ENCODE measurements around the gene SGK2. TPM values are rescaled to one million over a fixed set of nuclear protein-coding genes. Genes with fewer than 3 reads are reported as not detected.

Gene SGK2
- total and polyA plus RNA-seq, 9 of the 15 experiments (the other 6 are each of a cell fraction or from before 2014, with no cell fraction given): 0.07 to 0.31 (median 0.15) TPM; not detected in 2

Other genes with a start within 250 kb of the SGK2 start
- gene SRSF6, start 101.1 kb upstream of the SGK2 start, total RNA-seq (2014; rRNA removed): 52.4 and 55.6 TPM in 2 replicates
- gene SRSF6, start 101.1 kb upstream of the SGK2 start, total RNA-seq (2014; rRNA removed; fragmentation: Illumina TruSeq; extraction: Trizol): 73.1 and 81.5 TPM in 2 replicates
- gene SRSF6, start 101.1 kb upstream of the SGK2 start, total RNA-seq (2015; rRNA removed; fragmentation: Illumina TruSeq; extraction: Trizol): 78.8 and 80.4 TPM in 2 replicates
- 140 and 141 TPM in 2 replicates for gene SRSF6, start 101.1 kb upstream of the SGK2 start, total RNA-seq (2021)
- 86.1 and 138 TPM in 2 replicates for gene SRSF6, start 101.1 kb upstream of the SGK2 start, polyA plus RNA-seq (2011; rRNA removed)
- gene SRSF6, start 101.1 kb upstream of the SGK2 start, polyA plus RNA-seq (2014; fragmentation: Illumina TruSeq; extraction: Trizol): 101 and 117 TPM in 2 replicates
- 100 to 1,000 TPM; 148 to 165 TPM for gene SRSF6, start 101.1 kb upstream of the SGK2 start, polyA plus RNA-seq (2014; fragmentation: Nextera tagmentation; extraction: Ambion mirVana)
- gene SRSF6, start 101.1 kb upstream of the SGK2 start, polyA plus RNA-seq (2014; rRNA removed): 86.5 and 91.3 TPM in 2 replicates
- 5.5 and 6.2 TPM in 2 replicates for gene L3MBTL1, start 51.3 kb upstream of the SGK2 start, total RNA-seq (2014; rRNA removed)
- gene L3MBTL1, start 51.3 kb upstream of the SGK2 start, total RNA-seq (2014; rRNA removed; fragmentation: Illumina TruSeq; extraction: Trizol): 3.4 and 4.1 TPM in 2 replicates
- gene L3MBTL1, start 51.3 kb upstream of the SGK2 start, total RNA-seq (2015; rRNA removed; fragmentation: Illumina TruSeq; extraction: Trizol): 3.2 and 3.4 TPM in 2 replicates
- 6.1 and 9.4 TPM in 2 replicates for gene L3MBTL1, start 51.3 kb upstream of the SGK2 start, total RNA-seq (2021)
- 10.0 and 18.3 TPM in 2 replicates for gene L3MBTL1, start 51.3 kb upstream of the SGK2 start, polyA plus RNA-seq (2011; rRNA removed)
- gene L3MBTL1, start 51.3 kb upstream of the SGK2 start, polyA plus RNA-seq (2014; fragmentation: Illumina TruSeq; extraction: Trizol): 4.1 and 4.4 TPM in 2 replicates
- gene L3MBTL1, start 51.3 kb upstream of the SGK2 start, polyA plus RNA-seq (2014; fragmentation: Nextera tagmentation; extraction: Ambion mirVana): 1 to 10 TPM in 1 of 2 experiments, under 1 TPM in 1; 0.77 to 1.1 TPM
- 7.7 and 7.9 TPM in 2 replicates for gene L3MBTL1, start 51.3 kb upstream of the SGK2 start, polyA plus RNA-seq (2014; rRNA removed)
- gene IFT52, start 31.9 kb downstream of the SGK2 start, total RNA-seq (2014; rRNA removed): 10.9 and 11.0 TPM in 2 replicates
- 22.0 and 22.2 TPM in 2 replicates for gene IFT52, start 31.9 kb downstream of the SGK2 start, total RNA-seq (2014; rRNA removed; fragmentation: Illumina TruSeq; extraction: Trizol)
- 17.0 and 20.4 TPM in 2 replicates for gene IFT52, start 31.9 kb downstream of the SGK2 start, total RNA-seq (2015; rRNA removed; fragmentation: Illumina TruSeq; extraction: Trizol)
- 15.3 and 17.6 TPM in 2 replicates for gene IFT52, start 31.9 kb downstream of the SGK2 start, total RNA-seq (2021)
- gene IFT52, start 31.9 kb downstream of the SGK2 start, polyA plus RNA-seq (2011; rRNA removed): 24.9 and 26.8 TPM in 2 replicates
- 20.3 and 20.6 TPM in 2 replicates for gene IFT52, start 31.9 kb downstream of the SGK2 start, polyA plus RNA-seq (2014; fragmentation: Illumina TruSeq; extraction: Trizol)
- 10 to 100 TPM; 24.4 to 31.4 TPM for gene IFT52, start 31.9 kb downstream of the SGK2 start, polyA plus RNA-seq (2014; fragmentation: Nextera tagmentation; extraction: Ambion mirVana)
- gene IFT52, start 31.9 kb downstream of the SGK2 start, polyA plus RNA-seq (2014; rRNA removed): 16.1 and 16.5 TPM in 2 replicates
- 111 and 154 TPM in 2 replicates for gene MYBL2, start 108.1 kb downstream of the SGK2 start, total RNA-seq (2014; rRNA removed)
- 26.2 and 31.1 TPM in 2 replicates for gene MYBL2, start 108.1 kb downstream of the SGK2 start, total RNA-seq (2014; rRNA removed; fragmentation: Illumina TruSeq; extraction: Trizol)
- 52.5 and 53.6 TPM in 2 replicates for gene MYBL2, start 108.1 kb downstream of the SGK2 start, total RNA-seq (2015; rRNA removed; fragmentation: Illumina TruSeq; extraction: Trizol)
- 161 and 169 TPM in 2 replicates for gene MYBL2, start 108.1 kb downstream of the SGK2 start, total RNA-seq (2021)
- 27.6 and 33.8 TPM in 2 replicates for gene MYBL2, start 108.1 kb downstream of the SGK2 start, polyA plus RNA-seq (2011; rRNA removed)
- 141 and 149 TPM in 2 replicates for gene MYBL2, start 108.1 kb downstream of the SGK2 start, polyA plus RNA-seq (2014; fragmentation: Illumina TruSeq; extraction: Trizol)
- 1 to 10 TPM; 4.4 to 6.3 TPM for gene MYBL2, start 108.1 kb downstream of the SGK2 start, polyA plus RNA-seq (2014; fragmentation: Nextera tagmentation; extraction: Ambion mirVana)
- gene MYBL2, start 108.1 kb downstream of the SGK2 start, polyA plus RNA-seq (2014; rRNA removed): 62.1 and 80.2 TPM in 2 replicates
- not detected in 2 replicates for gene GTSF1L, start 168.0 kb downstream of the SGK2 start, total RNA-seq (2014; rRNA removed)
- not detected in 2 replicates for gene GTSF1L, start 168.0 kb downstream of the SGK2 start, total RNA-seq (2014; rRNA removed; fragmentation: Illumina TruSeq; extraction: Trizol)
- not detected in 2 replicates for gene GTSF1L, start 168.0 kb downstream of the SGK2 start, total RNA-seq (2015; rRNA removed; fragmentation: Illumina TruSeq; extraction: Trizol)
- gene GTSF1L, start 168.0 kb downstream of the SGK2 start, total RNA-seq (2021): not detected in 2 replicates
- gene GTSF1L, start 168.0 kb downstream of the SGK2 start, polyA plus RNA-seq (2011; rRNA removed): not detected in 2 replicates
- not detected in 2 replicates for gene GTSF1L, start 168.0 kb downstream of the SGK2 start, polyA plus RNA-seq (2014; fragmentation: Illumina TruSeq; extraction: Trizol)
- gene GTSF1L, start 168.0 kb downstream of the SGK2 start, polyA plus RNA-seq (2014; fragmentation: Nextera tagmentation; extraction: Ambion mirVana): not detected
- not detected in 2 replicates for gene GTSF1L, start 168.0 kb downstream of the SGK2 start, polyA plus RNA-seq (2014; rRNA removed)

Data from K562 (cell line).